Neuronal stem cell (in vitro differentiated cells): ENCODE data around the gene DEPDC5.

Source experiments
- DNase-seq: peaks from one replicate; pipeline ENCODE4 v3.0.0-alpha.2; 2013; ENCODE audit warnings: low spot score
- H2AFZ ChIP-seq: one replicate; pipeline ENCODE4 v1.6.1; 2013; ENCODE audit warnings: mild to moderate bottlenecking, low read length, inconsistent platforms
- H2AK5ac ChIP-seq: 2 replicates; pipeline ENCODE4 v1.6.1; 2013; ENCODE audit warnings: low read depth, mild to moderate bottlenecking, inconsistent platforms, low read length, moderate library complexity, mixed read lengths
- H2BK120ac ChIP-seq: 2 replicates; pipeline ENCODE4 v1.6.1; 2013; ENCODE audit warnings: low read depth, mild to moderate bottlenecking, inconsistent platforms, low read length, moderate library complexity, mixed read lengths
- H2BK12ac ChIP-seq: one replicate; pipeline ENCODE4 v1.6.1; 2013; ENCODE audit warnings: low read length, inconsistent platforms
- H2BK15ac ChIP-seq: 2 replicates; pipeline ENCODE4 v1.6.1; 2013; ENCODE audit warnings: mild to moderate bottlenecking, low read length, inconsistent platforms, mixed read lengths
- H2BK5ac ChIP-seq: one replicate; pipeline ENCODE4 v1.6.1; 2013; ENCODE audit warnings: inconsistent platforms, mild to moderate bottlenecking, low read length, moderate library complexity
- H3K14ac ChIP-seq: one replicate; pipeline ENCODE4 v1.6.1; 2013; ENCODE audit warnings: low read length, inconsistent platforms
- H3K18ac ChIP-seq: 2 replicates; pipeline ENCODE4 v1.6.1; 2013; ENCODE audit warnings: low read length, inconsistent platforms
- H3K23ac ChIP-seq: 2 replicates; pipeline ENCODE4 v1.6.1; 2013; ENCODE audit warnings: low read depth, mild to moderate bottlenecking, mixed read lengths, low read length, inconsistent platforms; ENCODE audit not compliant: poor library complexity
- H3K27ac ChIP-seq: replicated peaks from 3 replicates; pipeline ENCODE4 v1.5.1; 2013; ENCODE audit warnings: low read length, inconsistent platforms
- H3K27me3 ChIP-seq, 3 experiments: 2 replicates each; pipeline ENCODE4 v1.6.1; 2013; ENCODE audit warnings: low read length in 3 of 3, mild to moderate bottlenecking in 2 of 3, inconsistent platforms in 1 of 3, low read depth in 1 of 3, mixed read lengths in 1 of 3, moderate library complexity in 1 of 3; ENCODE audit not compliant: control insufficient read depth in 3 of 3, insufficient read depth in 3 of 3
- H3K36me3 ChIP-seq, 2 donors: replicated peaks in 1 of 2; 2 replicates each; pipeline ENCODE4 v1.6.1; 2013; ENCODE audit warnings: low read length in 2 of 2; ENCODE audit not compliant: control insufficient read depth in 2 of 2, insufficient read depth in 2 of 2
- H3K4ac ChIP-seq: 2 replicates; pipeline ENCODE4 v1.6.1; 2013; ENCODE audit warnings: inconsistent platforms, mild to moderate bottlenecking, low read length, moderate library complexity
- H3K4me1 ChIP-seq, 2 donors: 1 replicate in 1 of 2; 2 replicates in 1 of 2; pipeline ENCODE4 v1.6.1; 2013; ENCODE audit warnings: low read length in 2 of 2, low read depth in 1 of 2; ENCODE audit not compliant: control insufficient read depth in 2 of 2, insufficient read depth in 1 of 2
- H3K4me2 ChIP-seq: one replicate; pipeline ENCODE4 v1.6.1; 2013; ENCODE audit warnings: mild to moderate bottlenecking, low read length, inconsistent platforms; ENCODE audit not compliant: insufficient read depth, poor library complexity, severe bottlenecking
- H3K4me3 ChIP-seq, 2 donors: 2 replicates each; pipeline ENCODE4 v1.5.1; 2013; ENCODE audit warnings: low read length in 2 of 2, mild to moderate bottlenecking in 2 of 2, inconsistent platforms in 1 of 2, moderate library complexity in 1 of 2
- H3K79me1 ChIP-seq: one replicate; pipeline ENCODE4 v1.6.1; 2013; ENCODE audit warnings: low read depth, mild to moderate bottlenecking, inconsistent platforms, low read length, moderate library complexity
- H3K9ac ChIP-seq: one replicate; pipeline ENCODE4 v1.6.1; 2013; ENCODE audit warnings: mild to moderate bottlenecking, low read depth, low read length, inconsistent platforms; ENCODE audit not compliant: poor library complexity
- H3K9me3 ChIP-seq, 2 donors: replicated peaks in 1 of 2; 2 replicates each; pipeline versions ENCODE3 to v1.6.1; 2013; ENCODE audit warnings: low read length in 2 of 2, mild to moderate bottlenecking in 2 of 2, inconsistent platforms in 1 of 2, low read depth in 1 of 2, mixed read lengths in 1 of 2, moderate library complexity in 1 of 2; ENCODE audit not compliant: control insufficient read depth in 2 of 2, insufficient read depth in 1 of 2
- H4K8ac ChIP-seq: one replicate; pipeline ENCODE4 v1.6.1; 2013; ENCODE audit warnings: low read depth, mild to moderate bottlenecking, inconsistent platforms, low read length, moderate library complexity
- H4K91ac ChIP-seq: one replicate; pipeline ENCODE4 v1.6.1; 2013; ENCODE audit warnings: low read length, low read depth, mild to moderate bottlenecking, inconsistent platforms; ENCODE audit not compliant: poor library complexity
- WGBS, 2 donors: extraction: QIAGEN DNeasy Blood & Tissue Kit; methylation state at CpG; one replicate each; pipeline ENCODE4 v1.1.7; 2013; ENCODE audit warnings: missing lambda C conversion rate in 2 of 2, mixed read lengths in 1 of 2; ENCODE audit not compliant: insufficient read length in 2 of 2, insufficient replicate concordance in 1 of 2; ENCODE audit errors: extremely low coverage in 2 of 2; 5-methylcytosine and 5-hydroxymethylcytosine counted together

The DEPDC5 gene

GRCh38 chr22:31846161-31847115 is 92.6 kb downstream of the DEPDC5 start:
- no peak for DNase-seq

GRCh38 chr22:31848411-31848810 is 94.6 kb downstream of the DEPDC5 start:
- Histone ChIP-seq H3K27me3 (no peaks in the 10 kb centered on the region), H3K4ac (no peak overlapping the region), H2BK5ac (no peak overlapping the region), H3K18ac (no peak overlapping the region), H3K79me1 (no peaks in the 10 kb centered on the region), H4K8ac (no peak overlapping the region), H3K9me3 (no peaks in the 10 kb centered on the region), H3K14ac (no peak overlapping the region), H2AFZ (no peak overlapping the region), H3K27ac (no peak overlapping the region), H3K4me2 (no peak overlapping the region), H2BK12ac (no peak overlapping the region), H2BK120ac (no peak overlapping the region), H3K23ac (no peak overlapping the region), H3K4me1 (peaks cover 6 to 8% of the 10 kb centered on the region in 2 donors), H2AK5ac (no peak overlapping the region), H3K4me3 (no peak overlapping the region), H3K9ac (no peak overlapping the region), H4K91ac (no peak overlapping the region), H2BK15ac (no peak overlapping the region), H3K36me3 (peaks cover 16 to 88% of the 10 kb centered on the region in 2 donors)
- DNase-seq = no peak
- no CpG with 5 or more reads among the region's 1 CpG for WGBS, 2 donors

More at GRCh38 chr22:31846161-31847115, 92.6 kb downstream of the DEPDC5 start:
- H3K4me1 ChIP-seq = no peaks in the 10 kb centered on the region
- no peak overlapping the region for H3K27ac ChIP-seq
- H3K4me2 ChIP-seq = no peak overlapping the region
- H3K14ac ChIP-seq = no peak overlapping the region
- H3K23ac ChIP-seq = no peak overlapping the region
- no peak overlapping the region for H2BK12ac ChIP-seq
- H4K91ac ChIP-seq = no peak overlapping the region
- no peak overlapping the region for H3K4me3 ChIP-seq
- H3K18ac ChIP-seq = no peak overlapping the region
- H4K8ac ChIP-seq = no peak overlapping the region
- H3K27me3 ChIP-seq = no peaks in the 10 kb centered on the region
- no peak overlapping the region for H3K9ac ChIP-seq
- H2AFZ ChIP-seq = no peak overlapping the region
- no peak overlapping the region for H2BK5ac ChIP-seq
- no peaks in the 10 kb centered on the region for H3K9me3 ChIP-seq
- H2BK15ac ChIP-seq = no peak overlapping the region
- H3K36me3 ChIP-seq = peaks cover 14 to 92% of the 10 kb centered on the region in 2 donors
- H3K79me1 ChIP-seq = no peaks in the 10 kb centered on the region
- H2AK5ac ChIP-seq = no peak overlapping the region
- H2BK120ac ChIP-seq = no peak overlapping the region
- WGBS, 2 donors = no CpG with 5 or more reads among the region's 6 CpGs
- no peak overlapping the region for H3K4ac ChIP-seq

- Histone ChIP-seq H2BK15ac (no peak overlapping the region), H3K9me3 (no peaks in the 10 kb centered on the region), H3K36me3 (peaks cover 12 to 86% of the 10 kb centered on the region in 2 donors), H2BK5ac (no peak overlapping the region), H3K27ac (no peak overlapping the region), H2AK5ac (no peak overlapping the region), H2AFZ (no peak overlapping the region), H3K23ac (no peak overlapping the region), H2BK12ac (no peak overlapping the region), H3K4ac (no peak overlapping the region), H3K14ac (no peak overlapping the region), H3K27me3 (no peaks in the 10 kb centered on the region), H3K9ac (no peak overlapping the region), H4K91ac (no peak overlapping the region), H3K4me2 (no peak overlapping the region), H2BK120ac (no peak overlapping the region), H3K18ac (no peak overlapping the region), H3K4me3 (no peak overlapping the region), H4K8ac (no peak overlapping the region), H3K4me1 (peaks cover 6 to 9% of the 10 kb centered on the region in 2 donors), H3K79me1 (no peaks in the 10 kb centered on the region)
- no peak for DNase-seq
- no CpG with 5 or more reads among the region's 3 CpGs for WGBS, 2 donors
Measured at GRCh38 chr22:31850135-31850534, 96.3 kb downstream of the DEPDC5 start.

GRCh38 chr22:31852691-31853421 is 99.0 kb downstream of the DEPDC5 start:
- Histone ChIP-seq H4K91ac (no peak overlapping the region), H2BK12ac (no peak overlapping the region), H3K18ac (no peak overlapping the region), H4K8ac (no peak overlapping the region), H3K4me3 (no peak overlapping the region), H3K4me2 (no peak overlapping the region), H3K4me1 (peaks cover 9 to 14% of the 10 kb centered on the region in 2 donors), H3K9me3 (no peaks in the 10 kb centered on the region), H2AFZ (peak overlapping the region; percentile 25), H3K23ac (no peak overlapping the region), H2BK120ac (no peak overlapping the region), H3K4ac (no peak overlapping the region), H2BK15ac (no peak overlapping the region), H2BK5ac (no peak overlapping the region), H3K9ac (no peak overlapping the region), H3K14ac (no peak overlapping the region), H3K27me3 (no peaks in the 10 kb centered on the region), H3K27ac (peak overlapping the region; percentile 16), H3K36me3 (peaks cover 2 to 80% of the 10 kb centered on the region in 2 donors), H2AK5ac (no peak overlapping the region), H3K79me1 (no peaks in the 10 kb centered on the region)
- DNase-seq = no peak
- WGBS, 2 donors = no CpG with 5 or more reads among the region's 9 CpGs
